GM12864 (cell line): ENCODE measurements around the gene UROD.

Source experiments
- DNase-seq: peaks from one replicate; pipeline ENCODE4 v3.0.0-alpha.2; 2011; ENCODE audit warnings: low read depth
- H3K4me3 ChIP-seq: 2 replicates; pipeline ENCODE4 v1.5.1; 2011; ENCODE audit warnings: mild to moderate bottlenecking, low read depth, low read length, control low read depth
- CTCF ChIP-seq: IDR thresholded peaks from 2 replicates; pipeline ENCODE4 v1.5.1; 2011; ENCODE audit warnings: low read depth, mild to moderate bottlenecking, moderate library complexity, low read length, control low read depth, inconsistent platforms; ENCODE audit errors: missing control alignments

UROD gene

DNA sequence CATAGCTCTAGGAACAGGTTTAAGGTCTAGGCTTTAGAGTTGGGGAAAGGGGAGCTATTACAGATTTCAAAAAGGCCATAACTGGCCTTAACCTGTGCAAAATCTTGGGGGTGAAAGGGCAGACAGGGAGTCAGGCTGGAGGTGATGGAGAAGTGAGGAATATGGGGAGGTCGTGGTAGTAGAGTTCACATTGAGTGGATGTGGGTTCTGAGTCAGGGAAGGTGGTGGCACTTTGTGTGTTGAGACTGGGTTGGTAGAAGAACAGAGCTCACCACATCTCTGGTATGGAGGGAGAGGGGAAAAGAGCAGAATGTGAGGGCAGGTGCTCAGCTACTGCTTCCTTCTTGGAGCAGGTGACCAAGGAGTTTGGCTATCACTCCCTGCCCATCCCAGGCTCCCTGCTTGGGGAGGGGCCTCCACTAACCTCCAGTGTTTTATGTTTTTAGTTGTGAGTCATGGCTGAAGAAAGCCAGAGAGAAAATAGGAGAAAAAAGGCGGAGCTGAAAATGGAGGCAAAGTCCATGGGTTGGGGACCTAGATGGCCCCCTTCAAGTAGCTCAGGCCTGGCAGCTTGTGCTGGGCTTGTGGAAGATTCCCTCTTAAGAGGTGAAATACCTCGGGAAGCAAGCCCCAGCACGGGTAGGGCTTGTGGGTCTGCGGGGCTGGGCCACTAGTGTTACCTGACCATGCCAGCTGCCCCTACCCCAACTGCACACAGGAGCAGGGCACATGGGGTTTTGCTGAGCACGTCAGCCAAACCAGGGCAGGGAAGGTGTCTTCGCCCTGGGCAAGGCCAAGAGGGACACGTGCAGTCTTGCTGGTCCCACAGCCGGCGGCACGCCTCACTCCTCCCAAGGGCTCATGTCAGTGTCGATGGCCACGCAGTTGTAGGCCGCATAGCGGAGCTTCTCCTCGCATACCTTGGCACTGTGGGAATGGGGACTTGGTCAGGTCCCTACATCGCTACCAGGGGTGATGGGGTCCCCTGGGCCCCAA is 9.1 kb upstream of the UROD start:
- TF ChIP-seq CTCF = no peak
- DNase-seq = no peak
- no peak overlapping the region for H3K4me3 ChIP-seq

DNA sequence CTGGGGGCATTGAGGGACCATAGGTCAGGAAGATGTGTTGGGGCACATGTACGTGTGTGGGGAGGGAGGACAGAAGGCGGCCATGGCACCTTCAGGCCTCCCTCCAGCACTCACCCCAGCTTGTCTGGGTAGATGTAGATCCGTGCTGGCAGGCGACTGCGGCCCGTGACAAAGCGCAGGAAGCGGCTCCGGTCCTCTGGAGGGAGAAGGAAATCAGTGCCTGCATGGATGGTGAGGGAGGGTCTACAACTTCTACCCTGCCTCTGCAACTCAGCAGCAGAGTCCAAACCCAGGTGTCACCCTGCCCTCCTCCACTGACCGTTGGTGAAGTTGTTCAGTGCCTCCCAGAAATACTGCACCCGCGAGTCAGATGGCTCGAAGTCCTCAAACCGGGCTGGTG is 8.3 kb upstream of the UROD start:
- H3K4me3 ChIP-seq = no peak overlapping the region
- TF ChIP-seq CTCF = no peak
- DNase-seq = no peak

- no peak overlapping the region for H3K4me3 ChIP-seq
- no peak for TF ChIP-seq CTCF
- no peak for DNase-seq
Measured at GRCh38 chr1:45004281-45004920, 7.7 kb upstream of the UROD start.

GRCh38 chr1:45005761-45006160 is 6.3 kb upstream of the UROD start:
- DNase-seq = no peak

DNA sequence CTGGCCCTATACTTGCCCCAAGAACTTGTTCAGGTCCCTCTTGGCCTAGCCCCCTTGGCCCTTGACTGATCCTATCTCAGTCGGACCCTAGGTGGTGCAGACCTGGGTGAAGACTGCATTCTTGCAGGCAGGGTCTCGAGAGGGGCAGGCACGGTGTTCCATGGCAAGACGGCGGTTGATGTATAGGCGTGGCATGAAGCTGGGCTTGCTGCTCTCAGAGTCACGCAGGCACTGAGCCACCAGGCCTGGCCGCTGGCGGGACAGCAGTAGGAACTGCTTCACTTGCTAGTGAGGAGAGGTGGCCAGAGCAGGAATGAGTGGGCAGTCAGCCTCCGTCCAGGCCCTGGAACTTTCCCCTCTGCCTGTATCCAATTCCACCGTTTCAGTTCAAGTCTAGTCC is 4.7 kb upstream of the UROD start:
- no peak for TF ChIP-seq CTCF
- no peak for DNase-seq

More at GRCh38 chr1:45005761-45006160, 6.3 kb upstream of the UROD start:
- H3K4me3 ChIP-seq = no peak overlapping the region
- no peak for TF ChIP-seq CTCF

DNA sequence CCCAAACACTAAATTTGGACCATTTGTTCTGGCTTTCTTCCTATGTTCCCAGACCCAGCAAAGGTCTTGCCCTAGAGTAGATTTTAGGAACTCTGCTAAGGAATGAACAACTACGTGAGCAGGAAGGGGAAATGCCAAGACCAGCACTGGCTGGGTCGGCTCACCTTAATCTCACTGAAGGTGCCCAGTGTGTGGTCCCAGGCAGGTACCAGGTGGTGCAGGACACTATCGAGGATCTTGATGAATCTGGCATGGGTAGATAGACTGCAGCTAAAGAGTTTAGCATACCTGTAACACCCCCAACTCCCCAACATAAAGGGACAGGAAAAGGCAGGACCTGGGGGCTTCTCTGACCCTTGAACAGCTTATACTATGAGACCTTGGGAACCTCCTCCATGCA is 4.0 kb upstream of the UROD start:
- no peak overlapping the region for H3K4me3 ChIP-seq
- TF ChIP-seq CTCF = no peak
- no peak for DNase-seq

More for the DNA sequence above, 4.7 kb upstream of the UROD start:
- H3K4me3 ChIP-seq = no peak overlapping the region
